ENCODE results near the gene APLN. TPM values are rescaled to one million over a fixed set of nuclear protein-coding genes. Genes with fewer than 3 reads are reported as not detected.
A peak's percentile ranks its signal among the peaks of the same experiment; 100 is the strongest.

The APLN gene
- total RNA-seq, 1 donor from 2014 or later: 2.4 TPM

- no peak for DNase-seq (ENCODE audit: low spot score in 2 of 2)
- FAIRE-seq: no peak
Measured at GRCh38 chrX:129608496-129608895, 46.3 kb downstream of the APLN start.

GRCh38 chrX:129606918-129607317, 47.8 kb downstream of the APLN start:
- peak; percentile 75 for FAIRE-seq
- peak; percentile 50 to 62 for DNase-seq (ENCODE audit: low spot score in 2 of 2)

- FAIRE-seq (no peak), DNase-seq (ENCODE audit: low spot score in 2 of 2) (peak in 1 of 2 donors; percentile 20)
Measured at GRCh38 chrX:129600981-129601424, 53.8 kb downstream of the APLN start.

- FAIRE-seq (no peak), DNase-seq (ENCODE audit: low spot score in 2 of 2) (no peak)
Measured at GRCh38 chrX:129599996-129600395, 54.8 kb downstream of the APLN start.

- no peak for DNase-seq (ENCODE audit: low spot score in 2 of 2)
- no peak for FAIRE-seq
Measured at GRCh38 chrX:129599499-129599898, 55.3 kb downstream of the APLN start.

- no peak for FAIRE-seq
- DNase-seq (ENCODE audit: low spot score in 2 of 2): no peak
Measured at GRCh38 chrX:129597905-129598304, 56.9 kb downstream of the APLN start.

- FAIRE-seq (no peak), DNase-seq (ENCODE audit: low spot score in 2 of 2) (no peak)
Measured at GRCh38 chrX:129596077-129596476, 58.7 kb downstream of the APLN start.

Other genes starting within 250 kb of the APLN start
- 75.0 TPM for gene SMARCA1, start 131.5 kb downstream of the APLN start, total RNA-seq
- 38.7 TPM for gene OCRL, start 114.7 kb downstream of the APLN start, total RNA-seq
- under 0.01 TPM for gene XPNPEP2, start 84.0 kb upstream of the APLN start, total RNA-seq
- gene SASH3, start 125.0 kb upstream of the APLN start, total RNA-seq: 0.82 TPM
- 19.6 TPM for gene ZDHHC9, start 188.9 kb upstream of the APLN start, total RNA-seq